Right cardiac atrium (tissue), 5 donors: Measurements from ENCODE around the gene MCTP2. TPM values are rescaled to one million over a fixed set of nuclear protein-coding genes. Genes with fewer than 3 reads are reported as not detected.

ENCODE experiments used
- ATAC-seq, 2 donors: fragments of 200-7000 bp; cut with Tn5 transposase; one replicate each; pipeline versions ENCODE4 v1.8.0 to v1.9.1; 2020; ENCODE audit warnings: moderate library complexity in 2 of 2, mild to moderate bottlenecking in 1 of 2
- DNase-seq, 3 donors: peaks; one replicate each; pipeline ENCODE4 v3.0.0-alpha.2; 2020
- H3K27ac ChIP-seq: one replicate; pipeline ENCODE4 v1.5.1; 2013; ENCODE audit warnings: mild to moderate bottlenecking, low read length, control low read depth, moderate library complexity
- H3K27me3 ChIP-seq: one replicate; pipeline ENCODE4 v1.6.1; 2013; ENCODE audit not compliant: control insufficient read depth, insufficient read depth
- H3K4me1 ChIP-seq: one replicate; pipeline ENCODE4 v1.6.1; 2013; ENCODE audit warnings: low read length; ENCODE audit not compliant: control insufficient read depth, insufficient read depth
- H3K4me3 ChIP-seq: one replicate; pipeline ENCODE4 v1.5.1; 2013; ENCODE audit warnings: low read length, control low read depth
- H3K9me3 ChIP-seq: one replicate; pipeline ENCODE4 v1.6.1; 2013; ENCODE audit warnings: low read length; ENCODE audit not compliant: control insufficient read depth
- WGBS: extraction: QIAGEN DNeasy Blood & Tissue Kit; methylation state at CpG from one replicate; pipeline ENCODE4 v1.1.7; 2013; 5-methylcytosine and 5-hydroxymethylcytosine counted together
- intact Hi-C, 4 donors: fragments of 100-400 bp; cut with DNase I; formaldehyde crosslinking; loops; one replicate each; pipeline versions ENCODE4 v1.11.0 to v1.14.0; 2022 to 2023
- polyA plus RNA-seq: library from polyadenylated mRNA; stranded (reverse); fragments of 200-250 nt; gene quantifications from one replicate; pipeline ENCODE4 v1.2.3, GENCODE V29; 2013
- total RNA-seq, 4 donors: library from RNA; stranded (reverse); fragmentation: NEBNext Ultra II Directional; extraction: Animal tissue kit (Norgen Biotek cat#: 25700); gene quantifications; one replicate each; pipeline ENCODE4 v1.2.1, GENCODE V29; 2021
- donor health status: healthy with polysubstance abuse.
- donor health status: DM: no; HTN: yes; CAD: no.
- donor health status: DM: no; HTN: no; CAD: no.
- donor health status: DM: no; HTN: yes; CAD: no; lungs with severe emphysema.
- donor health status: DM: yes; HTN: yes; CAD: no.

MCTP2 gene
- total and polyA plus RNA-seq, 5 donors = 0.11 to 1.2 (median 0.72) TPM

GRCh38 chr15:94494732-94495131 lies 263.4 kb downstream of the MCTP2 start:
- WGBS = 74% methylated on average over 4 of the region's 4 CpGs
- intact Hi-C loops = no loop called here
- ATAC-seq = no peak
- Histone ChIP-seq H3K27me3 (no peaks in the 10 kb centered on the region), H3K9me3 (no peaks in the 10 kb centered on the region), H3K4me3 (no peak overlapping the region), H3K4me1 (no peaks in the 10 kb centered on the region), H3K27ac (no peak overlapping the region)
- DNase-seq = no peak

GRCh38 chr15:94503293-94503692 lies 271.9 kb downstream of the MCTP2 start:
- no peak for ATAC-seq
- no peaks in the 10 kb centered on the region for H3K27me3 ChIP-seq
- intact Hi-C loops = no loop called here
- H3K27ac ChIP-seq = no peak overlapping the region
- no peaks in the 10 kb centered on the region for H3K4me1 ChIP-seq
- DNase-seq = no peak
- WGBS = 38% methylated on average over 2 of the region's 2 CpGs
- H3K9me3 ChIP-seq = no peaks in the 10 kb centered on the region
- H3K4me3 ChIP-seq = no peak overlapping the region

GRCh38 chr15:94509259-94509658 lies 277.9 kb downstream of the MCTP2 start:
- Histone ChIP-seq H3K9me3 (no peaks in the 10 kb centered on the region), H3K4me3 (no peak overlapping the region), H3K27ac (no peak overlapping the region), H3K4me1 (no peaks in the 10 kb centered on the region), H3K27me3 (no peaks in the 10 kb centered on the region)
- intact Hi-C loops = no loop called here
- DNase-seq (no peak), ATAC-seq (no peak)
- 61% methylated on average over 1 of the region's 1 CpG for WGBS

GRCh38 chr15:94522125-94522524 lies 290.8 kb downstream of the MCTP2 start:
- no peaks in the 10 kb centered on the region for H3K4me1 ChIP-seq
- no peaks in the 10 kb centered on the region for H3K27me3 ChIP-seq
- intact Hi-C loops = no loop called here
- ATAC-seq (no peak), DNase-seq (no peak)
- H3K9me3 ChIP-seq = no peaks in the 10 kb centered on the region
- H3K27ac ChIP-seq = no peak overlapping the region
- H3K4me3 ChIP-seq = no peak overlapping the region
- 94% methylated on average over 3 of the region's 3 CpGs for WGBS

GRCh38 chr15:94523873-94524272 lies 292.5 kb downstream of the MCTP2 start:
- intact Hi-C loops = no loop called here
- Histone ChIP-seq H3K4me1 (no peaks in the 10 kb centered on the region), H3K9me3 (no peaks in the 10 kb centered on the region), H3K4me3 (no peak overlapping the region), H3K27me3 (no peaks in the 10 kb centered on the region), H3K27ac (no peak overlapping the region)
- no peak for DNase-seq
- no peak for ATAC-seq
- 81% methylated on average over 11 of the region's 11 CpGs for WGBS

- H3K27ac ChIP-seq = no peak overlapping the region
- H3K4me1 ChIP-seq = no peaks in the 10 kb centered on the region
- DNase-seq (no peak), ATAC-seq (no peak)
- WGBS = 78% methylated on average over 2 of the region's 2 CpGs
- H3K9me3 ChIP-seq = no peaks in the 10 kb centered on the region
- H3K27me3 ChIP-seq = no peaks in the 10 kb centered on the region
- no peak overlapping the region for H3K4me3 ChIP-seq
- intact Hi-C loops = no loop called here
Measured at GRCh38 chr15:94524565-94524964, 293.2 kb downstream of the MCTP2 start.

- Histone ChIP-seq H3K27ac (no peak overlapping the region), H3K4me3 (no peak overlapping the region), H3K4me1 (no peaks in the 10 kb centered on the region), H3K9me3 (no peaks in the 10 kb centered on the region), H3K27me3 (no peaks in the 10 kb centered on the region)
- 53% methylated on average over 5 of the region's 5 CpGs for WGBS
- ATAC-seq = no peak
- intact Hi-C loops = no loop called here
- no peak for DNase-seq
Measured at GRCh38 chr15:94526071-94526689, 294.8 kb downstream of the MCTP2 start.

GRCh38 chr15:94532226-94532625 lies 300.9 kb downstream of the MCTP2 start:
- no peak for ATAC-seq

More at GRCh38 chr15:94532226-94532625, 300.9 kb downstream of the MCTP2 start:
- no peaks in the 10 kb centered on the region for H3K27me3 ChIP-seq
- H3K27ac ChIP-seq = no peak overlapping the region
- no peaks in the 10 kb centered on the region for H3K4me1 ChIP-seq
- no peak overlapping the region for H3K4me3 ChIP-seq
- 68% methylated on average over 3 of the region's 3 CpGs for WGBS
- intact Hi-C loops = no loop called here
- no peaks in the 10 kb centered on the region for H3K9me3 ChIP-seq
- DNase-seq = no peak
